ENCODE data around the gene TBCD. TPM values are rescaled to one million over a fixed set of nuclear protein-coding genes. Genes with fewer than 3 reads are reported as not detected.

The TBCD gene
- total and polyA plus RNA-seq, 2 donors (not counting 1 experiment from before 2014, with no cell fraction given), result 22.1 to 36.7 TPM

- Histone ChIP-seq H3K36me3 (ENCODE audit: control insufficient read depth, insufficient read depth, low read length) (no peaks in the 10 kb centered on the region), H3K79me2 (ENCODE audit: control insufficient read depth, insufficient read depth, low read length) (no peaks in the 10 kb centered on the region), H3K4me3 (replicated peaks in 1 of 4; ENCODE audit: control extremely low read depth in 1 of 4, insufficient read depth in 1 of 4, low read depth in 3 of 4, low read length in 4 of 4) (no peak overlapping the region), H3K4me2 (ENCODE audit: extremely low read depth, insufficient read depth, low read length) (no peak overlapping the region), H3K9ac (ENCODE audit: insufficient read depth, low read length) (no peak overlapping the region), H2AFZ (ENCODE audit: low read length) (no peak overlapping the region), H4K20me1 (ENCODE audit: control insufficient read depth, extremely low read depth, insufficient read depth, low read length) (no peaks in the 10 kb centered on the region), H3K27ac (ENCODE audit: insufficient read depth, low read length) (no peak overlapping the region), H3K9me3 (ENCODE audit: control insufficient read depth, insufficient read depth, low read depth, low read length) (no peaks in the 10 kb centered on the region), H3K27me3 (ENCODE audit: control insufficient read depth, insufficient read depth, low read length) (no peaks in the 10 kb centered on the region), H3K4me1 (ENCODE audit: control insufficient read depth, extremely low read depth, insufficient read depth, low read length) (no peaks in the 10 kb centered on the region)
- no peak for DNase-seq (ENCODE audit: low read depth in 2 of 2)
- TF ChIP-seq EZH2 (IDR thresholded peaks at IDR 0.05; ENCODE audit: low read length, missing control alignments), result no peak
- TF ChIP-seq, protein P1, sequence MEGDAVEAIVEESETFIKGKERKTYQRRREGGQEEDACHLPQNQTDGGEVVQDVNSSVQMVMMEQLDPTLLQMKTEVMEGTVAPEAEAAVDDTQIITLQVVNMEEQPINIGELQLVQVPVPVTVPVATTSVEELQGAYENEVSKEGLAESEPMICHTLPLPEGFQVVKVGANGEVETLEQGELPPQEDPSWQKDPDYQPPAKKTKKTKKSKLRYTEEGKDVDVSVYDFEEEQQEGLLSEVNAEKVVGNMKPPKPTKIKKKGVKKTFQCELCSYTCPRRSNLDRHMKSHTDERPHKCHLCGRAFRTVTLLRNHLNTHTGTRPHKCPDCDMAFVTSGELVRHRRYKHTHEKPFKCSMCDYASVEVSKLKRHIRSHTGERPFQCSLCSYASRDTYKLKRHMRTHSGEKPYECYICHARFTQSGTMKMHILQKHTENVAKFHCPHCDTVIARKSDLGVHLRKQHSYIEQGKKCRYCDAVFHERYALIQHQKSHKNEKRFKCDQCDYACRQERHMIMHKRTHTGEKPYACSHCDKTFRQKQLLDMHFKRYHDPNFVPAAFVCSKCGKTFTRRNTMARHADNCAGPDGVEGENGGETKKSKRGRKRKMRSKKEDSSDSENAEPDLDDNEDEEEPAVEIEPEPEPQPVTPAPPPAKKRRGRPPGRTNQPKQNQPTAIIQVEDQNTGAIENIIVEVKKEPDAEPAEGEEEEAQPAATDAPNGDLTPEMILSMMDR (conservative IDR thresholded peaks at IDR 0.05 in 1 of 2, IDR thresholded peaks at IDR 0.05 in 1 of 2; ENCODE audit: low read depth in 1 of 2, low read length in 2 of 2), result no peak
These were observed 77.1 kb downstream of the TBCD start for GRCh38 chr17:82828875-82829487.

DNA sequence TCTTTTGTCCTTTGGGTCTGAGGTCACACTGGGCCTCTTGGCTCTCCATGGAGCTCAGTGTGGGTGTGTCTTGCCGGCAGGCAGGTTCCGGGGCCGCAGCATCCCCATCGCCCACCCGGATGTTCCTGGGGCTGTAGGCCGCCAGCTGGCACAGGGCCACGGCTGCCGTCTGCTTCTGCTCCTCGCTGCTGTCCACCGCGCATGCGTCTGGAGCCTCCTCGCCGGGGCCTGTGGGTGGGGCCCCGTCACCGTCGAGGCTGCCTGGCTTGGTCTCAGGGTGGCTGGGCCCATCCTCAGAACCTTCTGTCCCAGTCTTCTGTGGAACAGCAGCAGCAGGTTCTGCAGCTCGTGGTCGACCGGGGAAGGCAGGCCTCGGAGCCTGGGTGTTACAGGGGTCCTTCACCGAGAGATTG lies 78.4 kb downstream of the TBCD start:
- Histone ChIP-seq H4K20me1 (ENCODE audit: control insufficient read depth, extremely low read depth, insufficient read depth, low read length) (no peaks in the 10 kb centered on the region), H3K9ac (ENCODE audit: insufficient read depth, low read length) (no peak overlapping the region), H3K4me3 (replicated peaks in 1 of 4; ENCODE audit: control extremely low read depth in 1 of 4, insufficient read depth in 1 of 4, low read depth in 3 of 4, low read length in 4 of 4) (no peak overlapping the region), H3K79me2 (ENCODE audit: control insufficient read depth, insufficient read depth, low read length) (no peaks in the 10 kb centered on the region), H3K36me3 (ENCODE audit: control insufficient read depth, insufficient read depth, low read length) (no peaks in the 10 kb centered on the region), H3K9me3 (ENCODE audit: control insufficient read depth, insufficient read depth, low read depth, low read length) (no peaks in the 10 kb centered on the region), H3K27ac (ENCODE audit: insufficient read depth, low read length) (no peak overlapping the region), H3K4me2 (ENCODE audit: extremely low read depth, insufficient read depth, low read length) (no peak overlapping the region), H3K27me3 (ENCODE audit: control insufficient read depth, insufficient read depth, low read length) (no peaks in the 10 kb centered on the region), H3K4me1 (ENCODE audit: control insufficient read depth, extremely low read depth, insufficient read depth, low read length) (no peaks in the 10 kb centered on the region), H2AFZ (ENCODE audit: low read length) (peak overlapping the region; percentile 67)
- TF ChIP-seq EZH2 (IDR thresholded peaks at IDR 0.05; ENCODE audit: low read length, missing control alignments), result no peak
- TF ChIP-seq, protein P1 (conservative IDR thresholded peaks at IDR 0.05 in 1 of 2, IDR thresholded peaks at IDR 0.05 in 1 of 2; ENCODE audit: low read depth in 1 of 2, low read length in 2 of 2), result no peak
- peak; percentile 18 to 54 for DNase-seq (ENCODE audit: low read depth in 2 of 2)

GRCh38 chr17:82831041-82831817 lies 79.4 kb downstream of the TBCD start:
- no peak overlapping the region for H3K9ac ChIP-seq (ENCODE audit: insufficient read depth, low read length)
- H3K27ac ChIP-seq (ENCODE audit: insufficient read depth, low read length), result no peak overlapping the region
- no peak for DNase-seq (ENCODE audit: low read depth in 2 of 2)
- H3K36me3 ChIP-seq (ENCODE audit: control insufficient read depth, insufficient read depth, low read length), result no peaks in the 10 kb centered on the region
- no peaks in the 10 kb centered on the region for H3K79me2 ChIP-seq (ENCODE audit: control insufficient read depth, insufficient read depth, low read length)
- TF ChIP-seq, protein P1 (conservative IDR thresholded peaks at IDR 0.05 in 1 of 2, IDR thresholded peaks at IDR 0.05 in 1 of 2; ENCODE audit: low read depth in 1 of 2, low read length in 2 of 2), result no peak
- no peak for TF ChIP-seq EZH2 (IDR thresholded peaks at IDR 0.05; ENCODE audit: low read length, missing control alignments)
- no peak overlapping the region for H3K4me3 ChIP-seq (replicated peaks in 1 of 4; ENCODE audit: control extremely low read depth in 1 of 4, insufficient read depth in 1 of 4, low read depth in 3 of 4, low read length in 4 of 4)
- no peak overlapping the region for H3K4me2 ChIP-seq (ENCODE audit: extremely low read depth, insufficient read depth, low read length)
- no peaks in the 10 kb centered on the region for H3K4me1 ChIP-seq (ENCODE audit: control insufficient read depth, extremely low read depth, insufficient read depth, low read length)
- H4K20me1 ChIP-seq (ENCODE audit: control insufficient read depth, extremely low read depth, insufficient read depth, low read length), result no peaks in the 10 kb centered on the region
- no peaks in the 10 kb centered on the region for H3K27me3 ChIP-seq (ENCODE audit: control insufficient read depth, insufficient read depth, low read length)
- H3K9me3 ChIP-seq (ENCODE audit: control insufficient read depth, insufficient read depth, low read depth, low read length), result no peaks in the 10 kb centered on the region
- no peak overlapping the region for H2AFZ ChIP-seq (ENCODE audit: low read length)

All from fibroblast of lung (primary cell).